ENCODE results near the gene CMTR2.

DNA sequence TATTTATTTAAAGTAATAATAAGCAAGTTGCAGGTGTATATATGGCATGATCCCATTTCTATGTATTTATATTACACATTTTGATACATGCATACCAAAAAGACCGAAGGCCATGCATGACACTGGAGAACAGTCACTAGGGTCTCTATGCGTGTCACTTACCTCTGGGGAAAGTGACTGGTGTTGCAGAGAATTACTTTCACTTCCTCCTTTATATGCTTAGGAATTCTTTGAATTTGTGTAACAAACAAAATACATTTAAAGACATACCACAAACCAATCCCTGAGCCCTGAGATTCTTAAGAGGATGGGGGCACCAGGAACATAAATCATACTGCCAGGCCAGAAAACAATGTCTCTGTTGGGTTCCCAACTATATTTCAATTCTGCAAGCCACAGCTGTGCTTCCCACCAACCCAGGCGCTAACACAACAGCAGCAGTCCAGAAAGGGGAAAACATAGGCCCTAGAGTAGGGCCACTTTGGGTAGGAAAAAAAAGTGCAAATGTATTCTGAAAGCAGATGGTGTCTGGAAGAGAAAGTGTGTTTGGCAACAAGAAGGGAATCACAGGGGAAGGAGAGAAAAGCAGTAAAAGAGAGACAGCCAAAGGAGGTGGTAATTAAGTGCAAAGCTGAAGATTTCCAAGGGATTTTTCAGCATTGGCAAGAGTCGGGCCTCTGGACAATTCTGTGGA is 34.2 kb downstream of the CMTR2 start:
- TF ChIP-seq, protein P1, sequence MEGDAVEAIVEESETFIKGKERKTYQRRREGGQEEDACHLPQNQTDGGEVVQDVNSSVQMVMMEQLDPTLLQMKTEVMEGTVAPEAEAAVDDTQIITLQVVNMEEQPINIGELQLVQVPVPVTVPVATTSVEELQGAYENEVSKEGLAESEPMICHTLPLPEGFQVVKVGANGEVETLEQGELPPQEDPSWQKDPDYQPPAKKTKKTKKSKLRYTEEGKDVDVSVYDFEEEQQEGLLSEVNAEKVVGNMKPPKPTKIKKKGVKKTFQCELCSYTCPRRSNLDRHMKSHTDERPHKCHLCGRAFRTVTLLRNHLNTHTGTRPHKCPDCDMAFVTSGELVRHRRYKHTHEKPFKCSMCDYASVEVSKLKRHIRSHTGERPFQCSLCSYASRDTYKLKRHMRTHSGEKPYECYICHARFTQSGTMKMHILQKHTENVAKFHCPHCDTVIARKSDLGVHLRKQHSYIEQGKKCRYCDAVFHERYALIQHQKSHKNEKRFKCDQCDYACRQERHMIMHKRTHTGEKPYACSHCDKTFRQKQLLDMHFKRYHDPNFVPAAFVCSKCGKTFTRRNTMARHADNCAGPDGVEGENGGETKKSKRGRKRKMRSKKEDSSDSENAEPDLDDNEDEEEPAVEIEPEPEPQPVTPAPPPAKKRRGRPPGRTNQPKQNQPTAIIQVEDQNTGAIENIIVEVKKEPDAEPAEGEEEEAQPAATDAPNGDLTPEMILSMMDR (IDR thresholded peaks at IDR 0.05) = no peak
- no peak for TF ChIP-seq POLR2A (IDR thresholded peaks at IDR 0.05)
- no peak for TF ChIP-seq POLR2AphosphoS5 (IDR thresholded peaks at IDR 0.05)
- TF ChIP-seq EP300 (IDR thresholded peaks at IDR 0.05) = no peak

Measured in sigmoid colon (tissue), 4 donors.